GM10248 (cell line): Measurements from ENCODE around the gene EP400.

Experiments
- CTCF ChIA-PET: fragments of 300-600 bp; sonication (Branson Sonifier 250); formaldehyde crosslinking; extraction: SDS; loops from one replicate; lab custom pipeline; 2021; ENCODE audit warnings: antibody characterized with exemption; lab: Yijun Ruan, JAX
- POLR2A ChIA-PET: fragments of 350-650 bp; sonication (Branson Sonifier 250); formaldehyde crosslinking; extraction: SDS; loops from one replicate; lab custom pipeline; 2020; ENCODE audit warnings: antibody characterized with exemption; lab: Yijun Ruan, JAX
- DNase-seq: peaks from one replicate; pipeline ENCODE4 v3.0.0; 2012; ENCODE audit errors: extremely low spot score
- TF ChIP-seq, protein P1 (sequence below): IDR thresholded peaks from 2 replicates; pipeline ENCODE4 v1.5.1; 2012; ENCODE audit warnings: mild to moderate bottlenecking, low read depth; ENCODE audit errors: extremely low read depth, missing control alignments, control extremely low read depth

EP400 gene

GRCh38 chr12:131916306-131917138 is 33.2 kb upstream of the EP400 start:
- no peak for DNase-seq
- TF ChIP-seq, protein P1, sequence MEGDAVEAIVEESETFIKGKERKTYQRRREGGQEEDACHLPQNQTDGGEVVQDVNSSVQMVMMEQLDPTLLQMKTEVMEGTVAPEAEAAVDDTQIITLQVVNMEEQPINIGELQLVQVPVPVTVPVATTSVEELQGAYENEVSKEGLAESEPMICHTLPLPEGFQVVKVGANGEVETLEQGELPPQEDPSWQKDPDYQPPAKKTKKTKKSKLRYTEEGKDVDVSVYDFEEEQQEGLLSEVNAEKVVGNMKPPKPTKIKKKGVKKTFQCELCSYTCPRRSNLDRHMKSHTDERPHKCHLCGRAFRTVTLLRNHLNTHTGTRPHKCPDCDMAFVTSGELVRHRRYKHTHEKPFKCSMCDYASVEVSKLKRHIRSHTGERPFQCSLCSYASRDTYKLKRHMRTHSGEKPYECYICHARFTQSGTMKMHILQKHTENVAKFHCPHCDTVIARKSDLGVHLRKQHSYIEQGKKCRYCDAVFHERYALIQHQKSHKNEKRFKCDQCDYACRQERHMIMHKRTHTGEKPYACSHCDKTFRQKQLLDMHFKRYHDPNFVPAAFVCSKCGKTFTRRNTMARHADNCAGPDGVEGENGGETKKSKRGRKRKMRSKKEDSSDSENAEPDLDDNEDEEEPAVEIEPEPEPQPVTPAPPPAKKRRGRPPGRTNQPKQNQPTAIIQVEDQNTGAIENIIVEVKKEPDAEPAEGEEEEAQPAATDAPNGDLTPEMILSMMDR, result no peak
- CTCF ChIA-PET, result interaction anchor here (1.2 kb wide), 1 partner anchor 10 kb away, joined by 3 read pairs; no protein-coding TSS in a partner anchor
- POLR2A ChIA-PET, result no interaction called here

- CTCF ChIA-PET, result no interaction called here
- no peak for DNase-seq
- POLR2A ChIA-PET, result no interaction called here
- TF ChIP-seq, protein P1, result no peak
Measured at GRCh38 chr12:131917139-131917710, 32.5 kb upstream of the EP400 start.

- TF ChIP-seq, protein P1, result no peak
- ChIA-PET POLR2A (no interaction called here), CTCF (no interaction called here)
- no peak for DNase-seq
Measured at GRCh38 chr12:131917711-131918306, 31.9 kb upstream of the EP400 start.

GRCh38 chr12:131918311-131919050 is 31.3 kb upstream of the EP400 start:
- DNase-seq, result no peak
- POLR2A ChIA-PET, result no interaction called here
- TF ChIP-seq, protein P1, result no peak
- CTCF ChIA-PET, result no interaction called here

DNA sequence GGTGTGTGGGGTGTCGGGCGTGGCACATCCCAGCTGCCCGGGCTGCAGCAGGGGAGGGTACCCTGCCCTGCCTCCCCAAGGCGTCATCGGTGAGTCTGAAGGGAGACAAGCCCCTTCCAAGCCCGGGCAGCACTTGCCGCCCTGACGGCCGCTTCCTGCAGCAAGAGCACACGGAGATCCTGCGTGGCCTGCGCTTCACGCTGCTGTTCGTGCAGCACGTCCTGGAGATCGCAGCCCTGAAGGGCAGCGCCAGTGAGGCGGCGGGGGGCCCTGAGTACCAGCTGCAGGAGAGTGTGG is 30.7 kb upstream of the EP400 start:
- CTCF ChIA-PET, result no interaction called here
- DNase-seq, result no peak
- POLR2A ChIA-PET, result no interaction called here
- TF ChIP-seq, protein P1, result no peak

DNA sequence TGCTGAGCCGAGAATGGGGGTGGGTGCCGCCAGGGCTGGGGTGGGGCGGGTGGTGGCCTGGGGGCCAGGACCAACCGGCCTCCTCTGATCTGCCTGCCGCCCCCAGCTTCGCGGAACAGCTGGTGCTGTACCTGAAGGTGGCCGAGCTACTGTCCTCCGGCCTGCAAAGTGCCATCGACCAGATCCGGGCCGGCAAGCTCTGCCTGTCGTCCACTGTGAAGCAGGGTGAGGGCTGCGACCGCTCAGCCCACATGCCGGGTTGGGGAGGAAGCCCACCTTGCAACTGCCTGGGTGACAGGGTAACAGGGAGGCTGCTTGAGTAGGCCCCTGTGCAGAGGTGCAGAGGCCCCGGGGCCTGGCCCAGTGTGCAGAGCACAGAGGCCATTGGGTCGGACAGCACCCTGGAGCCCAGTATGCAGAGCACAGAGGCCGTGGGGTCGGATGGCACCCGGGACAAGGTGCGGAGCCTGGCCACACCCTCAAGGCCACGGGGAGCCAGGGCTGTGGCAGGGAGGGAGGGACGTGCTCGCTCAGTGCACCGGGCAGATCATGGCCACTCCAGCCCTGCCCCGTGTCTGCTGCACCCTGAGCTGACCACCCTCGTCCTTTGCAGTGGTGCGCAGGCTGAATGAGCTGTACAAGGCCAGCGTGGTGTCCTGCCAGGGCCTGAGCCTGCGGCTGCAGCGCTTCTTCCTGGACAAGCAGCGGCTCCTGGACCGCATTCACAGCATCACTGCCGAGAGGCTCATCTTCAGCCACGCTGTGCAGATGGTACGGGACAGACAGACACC is 30.2 kb upstream of the EP400 start:
- no peak for DNase-seq
- TF ChIP-seq, protein P1, result no peak
- ChIA-PET CTCF (no interaction called here), POLR2A (no interaction called here)
